ENCODE data around the gene DROSHA. TPM values are rescaled to one million over a fixed set of nuclear protein-coding genes. Genes with fewer than 3 reads are reported as not detected.
A peak's percentile ranks its signal among the peaks of the same experiment; 100 is the strongest.

The DROSHA gene
- total RNA-seq, 1 experiment from 2014 or later = 162 TPM

GRCh38 chr5:31375999-31376720 is 155.7 kb downstream of the DROSHA start:
- H3K27me3 ChIP-seq (ENCODE audit: insufficient read depth, low read depth) = no peaks in the 10 kb centered on the region; the same call in 1 of the 2 replicates
- DNase-seq = peak in 1 of 2 experiments; percentile 16
- no TSS peak for BruUV-seq (replicated peaks)
- H3K9me3 ChIP-seq (ENCODE audit: insufficient read depth, low read depth) = no peaks in the 10 kb centered on the region
- TF ChIP-seq EZH2 (IDR thresholded peaks at IDR 0.05; ENCODE audit: low read depth) (no peak), CTCF (conservative IDR thresholded peaks at IDR 0.05) (no peak)
- ChIA-PET POLR2A (ENCODE audit: unreplicated experiment) (no interaction called here), CTCF (no interaction called here)
- no peaks in the 10 kb centered on the region for H3K79me2 ChIP-seq (ENCODE audit: low read depth)
- no peaks in the 10 kb centered on the region for H4K20me1 ChIP-seq (ENCODE audit: insufficient read depth)
- H3K27ac ChIP-seq = no peak overlapping the region
- no peak overlapping the region for H2AFZ ChIP-seq
- H3K36me3 ChIP-seq (ENCODE audit: low read depth) = no peaks in the 10 kb centered on the region
- no peak overlapping the region for H3K4me2 ChIP-seq
- no peaks in the 10 kb centered on the region for H3K4me1 ChIP-seq (replicated peaks; ENCODE audit: insufficient read depth)
- intact Hi-C loops (cut with micrococcal nuclease; ENCODE audit: unreplicated experiment) = no loop called here
- H3F3A ChIP-seq (ENCODE audit: insufficient read depth, low read depth) = no peaks in the 10 kb centered on the region
- H3K4me3 ChIP-seq = no peak overlapping the region
- H3K9me2 ChIP-seq (ENCODE audit: insufficient read depth) = no peaks in the 10 kb centered on the region

DNA sequence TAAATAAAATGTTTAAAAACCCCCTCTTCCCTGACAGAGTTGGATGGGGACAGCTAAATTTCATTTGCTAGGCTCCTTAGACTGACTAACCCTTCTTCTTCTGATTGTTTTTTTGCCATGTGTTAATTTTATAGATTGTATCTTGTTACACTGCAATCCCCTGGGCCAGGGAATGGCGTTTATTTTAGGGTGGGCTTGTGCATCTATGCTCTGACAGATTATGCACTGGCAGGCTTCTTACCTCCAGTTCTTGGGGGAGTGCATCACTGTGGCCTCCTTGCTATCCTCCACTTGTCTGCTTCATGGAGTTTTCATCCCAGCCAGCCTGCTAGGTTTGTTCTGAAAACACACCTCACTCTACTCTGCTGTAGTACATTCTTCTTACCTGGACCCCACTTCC is 159.8 kb downstream of the DROSHA start:
- H3K27ac ChIP-seq = no peak overlapping the region
- no peaks in the 10 kb centered on the region; the same call in 1 of the 2 replicates for H3K9me3 ChIP-seq (ENCODE audit: insufficient read depth, low read depth)
- H2AFZ ChIP-seq = no peak overlapping the region
- H3K4me1 ChIP-seq (replicated peaks; ENCODE audit: insufficient read depth) = no peaks in the 10 kb centered on the region
- TF ChIP-seq EZH2 (IDR thresholded peaks at IDR 0.05; ENCODE audit: low read depth) (no peak), CTCF (conservative IDR thresholded peaks at IDR 0.05) (no peak)
- H3K4me2 ChIP-seq = no peak overlapping the region
- ChIA-PET CTCF (no interaction called here), POLR2A (ENCODE audit: unreplicated experiment) (no interaction called here)
- H3K27me3 ChIP-seq (ENCODE audit: insufficient read depth, low read depth) = peaks cover 10% of the 10 kb centered on the region; the same call in 1 of the 2 replicates
- no peaks in the 10 kb centered on the region for H3K9me2 ChIP-seq (ENCODE audit: insufficient read depth)
- DNase-seq = no peak
- no peaks in the 10 kb centered on the region for H4K20me1 ChIP-seq (ENCODE audit: insufficient read depth)
- no peaks in the 10 kb centered on the region for H3F3A ChIP-seq (ENCODE audit: insufficient read depth, low read depth)
- no peak overlapping the region for H3K4me3 ChIP-seq
- H3K36me3 ChIP-seq (ENCODE audit: low read depth) = no peaks in the 10 kb centered on the region
- H3K79me2 ChIP-seq (ENCODE audit: low read depth) = no peaks in the 10 kb centered on the region
- intact Hi-C loops (cut with micrococcal nuclease; ENCODE audit: unreplicated experiment) = no loop called here
- BruUV-seq (replicated peaks) = no TSS peak

GRCh38 chr5:31366941-31367340 is 165.0 kb downstream of the DROSHA start:
- intact Hi-C loops (cut with micrococcal nuclease; ENCODE audit: unreplicated experiment) = loop anchor here (2.0 kb wide), 1 partner anchor 20 kb away; no protein-coding TSS in a partner anchor
- Histone ChIP-seq H2AFZ (no peak overlapping the region), H3K27ac (no peak overlapping the region), H3K36me3 (ENCODE audit: low read depth) (no peaks in the 10 kb centered on the region), H3F3A (ENCODE audit: insufficient read depth, low read depth) (no peaks in the 10 kb centered on the region), H3K27me3 (ENCODE audit: insufficient read depth, low read depth) (peaks cover 10% of the 10 kb centered on the region; the same call in 1 of the 2 replicates), H3K4me1 (replicated peaks; ENCODE audit: insufficient read depth) (no peaks in the 10 kb centered on the region), H3K79me2 (ENCODE audit: low read depth) (no peaks in the 10 kb centered on the region), H4K20me1 (ENCODE audit: insufficient read depth) (no peaks in the 10 kb centered on the region), H3K9me2 (ENCODE audit: insufficient read depth) (no peaks in the 10 kb centered on the region), H3K9me3 (ENCODE audit: insufficient read depth, low read depth) (peaks cover 3% of the 10 kb centered on the region), H3K4me3 (no peak overlapping the region), H3K4me2 (no peak overlapping the region)
- BruUV-seq (replicated peaks) = no TSS peak
- ChIA-PET POLR2A (ENCODE audit: unreplicated experiment) (no interaction called here), CTCF (no interaction called here)
- DNase-seq = no peak
- no peak for TF ChIP-seq EZH2 (IDR thresholded peaks at IDR 0.05; ENCODE audit: low read depth)
